Neural progenitor cell (in vitro differentiated cells): ENCODE data around the gene EFCAB8.

Experiments
- CTCF ChIP-seq: fragments of 200-600 bp; sonication (generic); IDR thresholded peaks from 2 replicates; pipeline ENCODE4 v1.5.1; 2017; ENCODE audit warnings: antibody characterized with exemption, mild to moderate bottlenecking
- EZH2 ChIP-seq: fragments of 200-600 bp; sonication (generic); IDR thresholded peaks from 2 replicates; pipeline ENCODE4 v1.6.1; 2017; ENCODE audit warnings: antibody characterized with exemption, mild to moderate bottlenecking, moderate library complexity
- EZH2phosphoT487 ChIP-seq: fragments of 200-600 bp; sonication (generic); IDR thresholded peaks from 2 replicates; pipeline ENCODE4 v1.6.1; 2017; ENCODE audit warnings: antibody characterized with exemption

- TF ChIP-seq EZH2 (no peak), CTCF (peak; percentile 18), EZH2phosphoT487 (no peak)
Measured at GRCh38 chr20:32819992-32820697, 38.6 kb upstream of the EFCAB8 start.
